IPS-18a (cell line): ENCODE measurements around the gene ILDR2.
A peak's percentile ranks its signal among the peaks of the same experiment; 100 is the strongest.

Source experiments
- H3K27ac ChIP-seq: one replicate; pipeline ENCODE4 v1.5.1; 2013; ENCODE audit warnings: low read length
- H3K27me3 ChIP-seq: one replicate; pipeline ENCODE4 v1.6.1; 2013; ENCODE audit warnings: mild to moderate bottlenecking, low read length; ENCODE audit not compliant: control insufficient read depth, insufficient read depth
- H3K36me3 ChIP-seq: one replicate; pipeline ENCODE4 v1.6.1; 2013; ENCODE audit warnings: low read depth, low read length; ENCODE audit not compliant: control insufficient read depth
- H3K4me1 ChIP-seq: one replicate; pipeline ENCODE4 v1.6.1; 2013; ENCODE audit warnings: low read depth, low read length; ENCODE audit not compliant: control insufficient read depth
- H3K4me3 ChIP-seq: one replicate; pipeline ENCODE4 v1.5.1; 2013; ENCODE audit warnings: low read length
- H3K9ac ChIP-seq: one replicate; pipeline ENCODE4 v1.6.1; 2013; ENCODE audit warnings: mild to moderate bottlenecking, low read length, moderate library complexity
- H3K9me3 ChIP-seq: one replicate; pipeline ENCODE4 v1.6.1; 2013; ENCODE audit warnings: low read depth, low read length; ENCODE audit not compliant: control insufficient read depth

Gene ILDR2

GRCh38 chr1:166975361-166976129 lies at the start of gene ILDR2:
Gene ILDR2 (minus strand): TSS chr1:166975540. CDS start chr1:166975268, 272 bp downstream.
- no peak within 1 kb of the TSS for H3K9ac ChIP-seq
- peaks cover 68% of the 10 kb centered on the region for H3K27me3 ChIP-seq
- peaks cover 16% of the 10 kb centered on the region for H3K4me1 ChIP-seq
- no peaks in the 10 kb centered on the region for H3K36me3 ChIP-seq
- peak within 1 kb of the TSS; percentile 72 for H3K4me3 ChIP-seq
- H3K27ac ChIP-seq: no peak within 1 kb of the TSS
- H3K9me3 ChIP-seq: no peaks in the 10 kb centered on the region

- H3K9ac ChIP-seq: no peak overlapping the region
- H3K27me3 ChIP-seq: no peaks in the 10 kb centered on the region
- H3K27ac ChIP-seq: no peak overlapping the region
- no peaks in the 10 kb centered on the region for H3K4me1 ChIP-seq
- no peaks in the 10 kb centered on the region for H3K36me3 ChIP-seq
- no peak overlapping the region for H3K4me3 ChIP-seq
- no peaks in the 10 kb centered on the region for H3K9me3 ChIP-seq
Observed at GRCh38 chr1:167022384-167022783, 47.0 kb upstream of the ILDR2 start.

- H3K4me1 ChIP-seq: no peaks in the 10 kb centered on the region
- no peaks in the 10 kb centered on the region for H3K27me3 ChIP-seq
- H3K9me3 ChIP-seq: no peaks in the 10 kb centered on the region
- no peak overlapping the region for H3K4me3 ChIP-seq
- H3K36me3 ChIP-seq: no peaks in the 10 kb centered on the region
- H3K27ac ChIP-seq: no peak overlapping the region
- no peak overlapping the region for H3K9ac ChIP-seq
Observed at GRCh38 chr1:167016100-167016750, 40.9 kb upstream of the ILDR2 start.

GRCh38 chr1:167013108-167013929 lies 38.0 kb upstream of the ILDR2 start:
- no peak overlapping the region for H3K4me3 ChIP-seq
- no peak overlapping the region for H3K27ac ChIP-seq
- H3K36me3 ChIP-seq: no peaks in the 10 kb centered on the region
- no peaks in the 10 kb centered on the region for H3K27me3 ChIP-seq
- H3K9me3 ChIP-seq: no peaks in the 10 kb centered on the region
- H3K4me1 ChIP-seq: no peaks in the 10 kb centered on the region
- no peak overlapping the region for H3K9ac ChIP-seq

GRCh38 chr1:167012570-167012969 lies 37.2 kb upstream of the ILDR2 start:
- Histone ChIP-seq H3K27ac (no peak overlapping the region), H3K4me3 (no peak overlapping the region), H3K9me3 (no peaks in the 10 kb centered on the region), H3K4me1 (no peaks in the 10 kb centered on the region), H3K27me3 (no peaks in the 10 kb centered on the region), H3K36me3 (no peaks in the 10 kb centered on the region), H3K9ac (no peak overlapping the region)

- Histone ChIP-seq H3K4me3 (no peak overlapping the region), H3K9ac (no peak overlapping the region), H3K27ac (no peak overlapping the region), H3K27me3 (no peaks in the 10 kb centered on the region), H3K36me3 (no peaks in the 10 kb centered on the region), H3K9me3 (no peaks in the 10 kb centered on the region), H3K4me1 (no peaks in the 10 kb centered on the region)
Observed at GRCh38 chr1:167011560-167012191, 36.3 kb upstream of the ILDR2 start.

- Histone ChIP-seq H3K27ac (no peak overlapping the region), H3K27me3 (no peaks in the 10 kb centered on the region), H3K4me1 (no peaks in the 10 kb centered on the region), H3K9me3 (no peaks in the 10 kb centered on the region), H3K4me3 (no peak overlapping the region), H3K36me3 (no peaks in the 10 kb centered on the region), H3K9ac (no peak overlapping the region)
Observed at GRCh38 chr1:167003711-167004110, 28.4 kb upstream of the ILDR2 start.

- Histone ChIP-seq H3K9me3 (no peaks in the 10 kb centered on the region), H3K27ac (no peak overlapping the region), H3K27me3 (no peaks in the 10 kb centered on the region), H3K9ac (no peak overlapping the region), H3K4me3 (no peak overlapping the region), H3K4me1 (no peaks in the 10 kb centered on the region), H3K36me3 (no peaks in the 10 kb centered on the region)
Observed at GRCh38 chr1:167002354-167002753, 27.0 kb upstream of the ILDR2 start.

GRCh38 chr1:167000546-167000945 lies 25.2 kb upstream of the ILDR2 start:
- no peaks in the 10 kb centered on the region for H3K4me1 ChIP-seq

GRCh38 chr1:166999500-167000055 lies 24.2 kb upstream of the ILDR2 start:
- Histone ChIP-seq H3K27me3 (no peaks in the 10 kb centered on the region), H3K9me3 (no peaks in the 10 kb centered on the region), H3K9ac (no peak overlapping the region), H3K4me1 (no peaks in the 10 kb centered on the region), H3K27ac (no peak overlapping the region), H3K4me3 (no peak overlapping the region), H3K36me3 (no peaks in the 10 kb centered on the region)

More at GRCh38 chr1:167000546-167000945, 25.2 kb upstream of the ILDR2 start:
- Histone ChIP-seq H3K9me3 (no peaks in the 10 kb centered on the region), H3K27ac (no peak overlapping the region), H3K4me3 (no peak overlapping the region), H3K27me3 (no peaks in the 10 kb centered on the region), H3K36me3 (no peaks in the 10 kb centered on the region), H3K9ac (no peak overlapping the region)

GRCh38 chr1:166999075-166999474 lies 23.7 kb upstream of the ILDR2 start:
- Histone ChIP-seq H3K36me3 (no peaks in the 10 kb centered on the region), H3K27ac (no peak overlapping the region), H3K9me3 (no peaks in the 10 kb centered on the region), H3K4me3 (no peak overlapping the region), H3K4me1 (no peaks in the 10 kb centered on the region), H3K9ac (no peak overlapping the region), H3K27me3 (no peaks in the 10 kb centered on the region)
